Osteoblast (primary cell): ENCODE data around the gene EIF2S2. TPM values are rescaled to one million over a fixed set of nuclear protein-coding genes. Genes with fewer than 3 reads are reported as not detected.

Source experiments
- DNase-seq: peaks from one replicate; pipeline ENCODE4 v3.0.0; 2011; ENCODE audit warnings: low spot score, mixed read lengths; ENCODE audit not compliant: insufficient read length; ENCODE audit errors: missing footprints
- H2AFZ ChIP-seq: 2 replicates; pipeline ENCODE4 v1.6.0; 2011; ENCODE audit warnings: mild to moderate bottlenecking, low read length
- H3K27ac ChIP-seq: 2 replicates; pipeline ENCODE4 v1.5.1; 2011; ENCODE audit warnings: mild to moderate bottlenecking, low read depth, low read length, moderate library complexity
- H3K27me3 ChIP-seq: 2 replicates; pipeline ENCODE4 v1.6.0; 2012; ENCODE audit warnings: mild to moderate bottlenecking, control low read depth, inconsistent platforms, low read length, moderate library complexity; ENCODE audit not compliant: insufficient read depth
- H3K36me3 ChIP-seq: 2 replicates; pipeline ENCODE4 v1.5.1; 2011; ENCODE audit warnings: mild to moderate bottlenecking, low read length, control low read depth, moderate library complexity; ENCODE audit not compliant: insufficient read depth
- H3K4me1 ChIP-seq: 2 replicates; pipeline ENCODE4 v1.5.1; 2011; ENCODE audit warnings: mild to moderate bottlenecking, low read length, control low read depth, moderate library complexity; ENCODE audit not compliant: insufficient read depth
- H3K4me2 ChIP-seq: 2 replicates; pipeline ENCODE4 v1.6.0; 2011; ENCODE audit warnings: mild to moderate bottlenecking, low read length; ENCODE audit not compliant: insufficient read depth
- H3K4me3 ChIP-seq: fragments of 200-600 bp; sonication (generic); 3 replicates; pipeline ENCODE4 v1.5.1; 2012; ENCODE audit warnings: mild to moderate bottlenecking, low read length, inconsistent platforms; ENCODE audit not compliant: insufficient read depth
- H3K79me2 ChIP-seq: 2 replicates; pipeline ENCODE4 v1.6.0; 2012; ENCODE audit warnings: mild to moderate bottlenecking, low read length, control low read depth, inconsistent platforms; ENCODE audit not compliant: insufficient read depth
- H3K9me3 ChIP-seq: 2 replicates; pipeline ENCODE4 v1.5.1; 2011; ENCODE audit warnings: low read depth, low read length, control low read depth
- H4K20me1 ChIP-seq: 2 replicates; pipeline ENCODE4 v1.6.0; 2012; ENCODE audit warnings: mild to moderate bottlenecking, low read length, control low read depth; ENCODE audit not compliant: insufficient read depth
- CTCF ChIP-seq: IDR thresholded peaks from 2 replicates; pipeline ENCODE4 v1.5.1; 2011; ENCODE audit warnings: mild to moderate bottlenecking, low read depth, low read length, moderate library complexity; ENCODE audit errors: extremely low read depth
- total RNA-seq: library from RNA; depleted of rRNA; stranded (reverse); fragments of >200 nt; gene quantifications from 2 replicates; pipeline ENCODE4 v1.2.3, GENCODE V29; 2012

The EIF2S2 gene
- total RNA-seq, 1 donor: 148 TPM

DNA sequence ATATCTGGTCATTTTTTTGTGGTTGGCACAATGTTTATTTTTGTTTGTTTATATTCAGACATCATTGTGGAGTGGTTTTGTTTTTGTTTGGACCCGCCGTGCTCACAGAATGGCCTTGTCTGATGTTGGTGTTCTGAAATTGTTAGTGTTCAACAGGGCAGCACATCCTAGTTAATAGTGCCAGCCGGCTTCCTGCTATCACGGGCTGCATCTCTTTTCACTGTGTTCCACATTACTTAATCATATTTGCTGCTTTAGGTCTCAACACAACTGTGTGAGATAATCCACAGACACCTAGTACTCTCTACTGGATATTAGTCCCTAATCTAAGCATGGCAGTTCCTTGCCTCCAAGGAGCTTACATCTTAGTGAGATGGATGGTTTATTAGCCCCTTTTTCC lies 2.8 kb upstream of the EIF2S2 start:
- peaks cover 22% of the 10 kb centered on the region for H3K79me2 ChIP-seq
- no peak for DNase-seq
- peaks cover 13% of the 10 kb centered on the region for H3K27me3 ChIP-seq
- no peak overlapping the region for H3K4me3 ChIP-seq
- no peaks in the 10 kb centered on the region for H3K9me3 ChIP-seq
- peaks cover 5% of the 10 kb centered on the region for H3K36me3 ChIP-seq
- H2AFZ ChIP-seq: no peak overlapping the region
- TF ChIP-seq CTCF: no peak
- no peak overlapping the region for H3K4me2 ChIP-seq
- H3K4me1 ChIP-seq: peaks cover 16% of the 10 kb centered on the region
- H4K20me1 ChIP-seq: peaks cover 19% of the 10 kb centered on the region
- H3K27ac ChIP-seq: no peak overlapping the region

DNA sequence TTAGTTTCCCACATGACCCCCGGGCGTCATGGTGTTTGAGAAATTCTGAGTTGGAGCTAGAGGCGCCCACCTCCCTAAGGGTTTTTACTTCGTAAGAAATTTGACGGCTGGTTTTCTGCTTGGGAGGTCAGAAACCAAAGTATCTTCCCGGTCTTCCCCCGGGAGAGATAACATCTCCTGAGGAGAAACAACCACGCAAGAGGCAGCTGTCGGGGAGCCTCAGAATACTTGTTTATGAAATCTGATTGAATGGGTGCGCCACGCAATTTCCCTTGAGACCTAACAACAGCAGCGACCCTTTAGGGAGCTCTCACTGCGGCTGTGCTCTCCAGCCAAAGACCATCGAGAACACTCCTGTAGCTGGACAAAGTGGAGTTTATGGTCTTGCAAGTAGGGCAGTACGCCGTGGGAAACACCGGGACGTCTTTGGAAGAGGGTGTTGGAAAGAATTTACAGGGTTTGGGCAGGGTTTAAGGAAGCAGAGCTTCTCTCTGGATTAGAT lies 608 bp upstream of the EIF2S2 start:
- H4K20me1 ChIP-seq: peaks cover 40% of the 10 kb centered on the region
- H3K27ac ChIP-seq: peak overlapping the region; percentile 98
- peaks cover 27% of the 10 kb centered on the region for H3K4me1 ChIP-seq
- peak overlapping the region; percentile 100 for H3K4me2 ChIP-seq
- no peak for TF ChIP-seq CTCF
- H3K9me3 ChIP-seq: no peaks in the 10 kb centered on the region
- peaks cover 43% of the 10 kb centered on the region for H3K79me2 ChIP-seq
- H3K36me3 ChIP-seq: peaks cover 24% of the 10 kb centered on the region
- H3K27me3 ChIP-seq: peaks cover 3% of the 10 kb centered on the region
- DNase-seq: peak; percentile 84
- H3K4me3 ChIP-seq: peak overlapping the region; percentile 98
- peak overlapping the region; percentile 98 for H2AFZ ChIP-seq

DNA sequence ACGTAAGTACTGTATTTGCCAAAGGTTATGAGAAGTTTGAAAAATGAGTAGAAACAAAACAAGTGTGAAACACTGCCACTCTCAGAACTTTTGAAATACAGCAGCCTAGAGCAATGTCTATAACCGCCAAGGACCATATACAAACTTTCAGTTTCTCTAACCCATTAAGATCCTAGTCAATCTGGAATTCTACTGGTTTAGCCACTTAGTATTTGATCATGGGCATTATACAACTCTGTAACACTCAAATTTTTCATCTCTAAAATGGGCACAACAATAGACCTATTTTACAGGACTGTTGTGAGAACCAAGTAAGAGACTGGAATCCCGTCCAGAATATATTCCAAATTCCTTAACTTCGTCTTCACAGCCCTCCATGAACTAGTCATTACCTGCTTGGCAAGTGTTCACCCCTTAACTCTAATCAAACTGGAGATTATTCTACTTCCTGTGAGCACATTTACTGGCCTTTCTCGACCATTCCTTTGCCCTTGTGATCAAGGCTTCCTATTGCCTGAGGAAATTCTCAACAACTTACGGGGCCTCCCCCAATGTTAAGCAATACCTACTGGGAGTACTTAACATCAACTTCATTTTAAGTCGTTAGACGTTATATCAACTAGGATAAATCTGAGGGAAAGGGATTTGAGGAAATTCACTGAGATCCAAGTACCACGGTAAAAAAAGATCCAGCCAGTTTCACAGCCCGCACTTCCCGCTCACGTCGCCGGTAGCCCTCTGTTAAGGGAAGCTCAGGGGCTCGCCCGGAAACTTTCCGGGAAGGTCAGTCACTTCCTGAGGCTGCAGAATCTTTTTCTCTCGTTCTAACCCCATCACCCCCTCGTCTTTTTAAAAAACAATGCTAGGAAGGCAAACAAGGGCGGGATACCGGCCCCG lies 1.1 kb downstream of the EIF2S2 start:
- TF ChIP-seq CTCF: no peak
- Histone ChIP-seq H3K27me3 (no peaks in the 10 kb centered on the region), H2AFZ (peak overlapping the region; percentile 61), H3K4me2 (peak overlapping the region; percentile 93), H4K20me1 (peaks cover 52% of the 10 kb centered on the region), H3K4me1 (peaks cover 27% of the 10 kb centered on the region), H3K36me3 (peaks cover 35% of the 10 kb centered on the region), H3K4me3 (peak overlapping the region; percentile 98), H3K79me2 (peaks cover 60% of the 10 kb centered on the region), H3K27ac (peak overlapping the region; percentile 98), H3K9me3 (no peaks in the 10 kb centered on the region)
- peak; percentile 71 for DNase-seq
